ENCODE data around the gene PKD1.

PKD1 gene

DNA sequence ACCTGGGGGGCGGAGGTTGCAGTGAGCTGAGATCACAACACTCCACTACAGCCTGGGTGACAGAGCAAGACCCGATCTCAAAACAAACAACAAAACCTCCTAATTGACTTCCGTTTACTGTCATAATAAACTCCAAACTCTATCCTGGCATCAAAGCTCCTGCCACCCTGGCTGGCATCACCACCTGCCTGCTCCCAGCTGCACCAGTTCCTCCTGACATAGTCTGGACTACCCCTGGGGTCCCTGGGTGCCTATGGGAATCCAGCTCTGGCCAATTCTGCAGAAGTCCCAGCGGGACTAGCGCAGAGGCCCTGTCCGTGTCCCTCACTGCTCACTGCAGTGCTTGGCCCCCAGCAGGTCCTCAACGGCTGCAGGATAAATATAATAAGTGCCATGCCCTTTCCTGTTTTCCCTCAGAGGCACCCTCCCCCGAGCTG lies 88.8 kb downstream of the PKD1 start:
- DNase-seq, result peak in 2 of 42 donors; percentile 38 to 46
- intact Hi-C loops (cut with DNase I), result no loop called here

DNA sequence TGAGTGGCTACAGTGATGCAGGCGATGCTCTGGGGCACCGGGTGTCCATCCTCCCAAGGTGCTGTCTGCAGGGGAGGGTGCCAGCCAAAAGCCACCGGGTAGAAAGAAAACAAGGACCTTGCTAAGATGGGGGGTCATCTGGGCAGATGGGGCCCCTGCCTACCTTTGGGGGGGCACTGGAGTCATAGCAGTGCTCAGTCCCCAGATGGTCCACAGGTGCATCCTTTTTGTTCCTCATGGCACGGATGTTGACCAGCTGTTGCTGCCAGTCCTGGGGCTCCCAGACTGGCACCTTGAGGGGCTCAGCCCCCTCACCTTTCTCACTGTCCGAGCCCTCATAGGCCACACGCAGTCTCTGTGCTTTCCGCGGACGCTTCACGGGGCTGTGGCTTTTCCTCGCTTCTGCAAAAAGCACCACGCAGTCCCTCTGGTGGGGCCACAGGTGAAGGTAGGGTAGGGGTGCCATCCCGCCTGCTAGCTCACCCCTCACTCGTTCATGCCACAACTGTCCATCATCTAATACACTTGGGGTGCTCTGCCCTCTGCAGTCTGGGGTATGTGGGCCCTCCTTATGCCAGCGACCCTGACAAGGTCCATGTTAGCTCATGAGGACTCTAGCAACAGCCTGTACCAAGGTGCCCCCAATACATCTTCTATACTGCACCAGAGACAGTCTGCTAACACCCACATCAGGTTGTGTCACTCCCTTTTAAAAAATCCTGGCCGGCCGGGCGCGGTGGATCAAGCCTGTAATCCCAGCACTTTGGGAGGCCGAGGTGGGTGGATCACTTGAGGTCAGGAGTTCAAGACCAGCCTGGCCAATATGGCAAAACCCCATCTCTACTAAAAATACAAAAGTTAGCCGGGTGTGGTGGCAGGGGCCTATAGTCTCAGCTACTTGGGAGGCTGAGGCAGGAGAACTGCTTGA lies 89.5 kb downstream of the PKD1 start:
- intact Hi-C loops (cut with DNase I), result no loop called here
- DNase-seq, result no peak

DNA sequence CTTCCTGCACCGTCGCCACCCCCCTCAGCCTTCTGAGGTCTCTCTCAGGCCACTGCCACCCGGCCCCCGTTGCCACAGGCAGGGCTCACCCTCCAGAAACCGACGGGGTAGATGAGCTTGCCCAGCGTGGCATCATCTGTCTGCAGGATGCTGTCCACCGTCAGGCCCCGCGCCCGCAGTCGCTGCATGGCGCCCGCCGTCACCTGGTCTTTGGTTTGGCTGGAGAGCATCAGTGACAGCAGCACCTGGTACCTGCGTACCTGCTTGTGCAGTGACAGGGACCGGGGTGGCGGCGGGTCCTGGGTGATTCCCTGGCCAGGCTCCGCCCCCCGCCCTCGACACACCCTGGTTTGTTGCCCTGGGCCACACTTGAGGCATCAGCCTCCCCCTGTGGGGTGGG lies 91.2 kb downstream of the PKD1 start:
- no peak for DNase-seq
- intact Hi-C loops (cut with DNase I), result no loop called here

GRCh38 chr16:2043667-2044451 lies 91.8 kb downstream of the PKD1 start:
- intact Hi-C loops (cut with DNase I), result no loop called here
- peak; percentile 40 to 91 (median 74) for DNase-seq

DNA sequence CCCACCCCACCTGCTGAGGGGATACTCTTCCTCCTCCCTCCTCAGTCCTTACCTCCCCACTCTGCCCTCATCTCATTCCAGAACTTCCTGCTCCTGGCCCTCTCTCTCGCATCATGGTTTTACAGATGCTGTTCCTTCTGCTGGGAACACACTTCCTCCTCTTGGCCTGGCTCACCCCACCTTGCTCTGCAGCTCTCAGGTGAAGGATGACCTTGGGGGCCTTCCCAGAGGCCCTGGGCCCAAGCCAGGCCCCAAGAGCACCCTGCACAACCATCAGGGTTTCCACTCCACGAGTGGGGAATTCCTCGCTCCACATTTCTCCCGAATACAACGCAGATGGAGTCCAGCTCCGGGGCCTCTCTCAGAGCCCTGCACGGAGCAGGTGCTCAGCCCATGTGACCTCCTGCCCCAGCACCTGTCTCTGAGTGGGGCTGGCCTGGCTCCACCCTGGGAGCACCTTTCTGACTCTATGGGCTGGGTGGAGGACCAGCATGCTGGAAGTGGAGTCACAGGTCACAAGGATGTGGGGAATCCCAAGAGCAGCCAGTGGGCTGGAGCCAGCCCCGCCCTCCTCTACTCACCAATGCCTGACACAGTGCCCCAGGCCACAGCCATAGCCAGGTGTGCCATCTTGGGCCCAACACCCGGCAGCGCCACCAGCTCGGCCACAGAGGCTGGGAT lies 92.6 kb downstream of the PKD1 start:
- intact Hi-C loops (cut with DNase I), result no loop called here
- DNase-seq, result no peak

GRCh38 chr16:2042171-2042985 lies 93.3 kb downstream of the PKD1 start:
- intact Hi-C loops (cut with DNase I), result no loop called here
- DNase-seq, result peak in 1 of 42 donors; percentile 16

DNA sequence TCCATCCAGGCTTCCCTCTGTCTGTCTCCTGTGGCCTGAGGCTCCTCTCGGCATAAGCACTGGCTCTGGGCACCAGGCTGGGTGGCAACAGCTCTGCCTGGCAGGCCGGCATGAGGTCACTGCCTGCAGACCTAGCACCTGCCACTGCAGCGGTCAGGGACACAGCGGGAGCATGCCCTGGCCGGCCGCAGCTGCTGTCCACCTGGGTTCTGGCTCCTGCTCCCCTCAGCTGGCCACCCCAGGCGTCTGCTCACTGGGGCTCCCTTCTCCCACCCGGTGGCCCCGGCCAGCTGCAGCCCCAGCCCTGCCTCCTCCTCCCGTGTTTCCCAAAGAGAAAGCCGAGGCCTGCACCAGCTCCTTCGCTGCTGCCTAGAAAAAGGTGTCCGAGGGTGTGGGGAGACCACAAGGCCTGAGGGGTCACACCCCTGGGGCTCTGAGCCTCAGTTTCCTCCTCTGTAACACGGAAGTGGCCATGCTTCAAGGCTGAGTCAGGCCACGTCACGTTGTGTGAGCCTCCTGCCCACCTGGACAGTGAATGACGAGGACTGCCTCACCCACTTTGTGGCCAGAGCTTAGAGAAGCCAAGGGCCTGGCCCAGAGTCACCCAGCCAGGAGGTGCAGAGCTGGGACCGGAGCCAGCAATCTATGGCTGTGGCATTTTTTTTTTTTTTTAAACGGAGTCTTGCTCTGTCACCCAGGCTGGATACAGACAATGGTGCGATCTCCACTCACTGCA lies 94.7 kb downstream of the PKD1 start:
- intact Hi-C loops (cut with DNase I), result no loop called here
- DNase-seq, result peak in 4 of 42 donors; percentile 7 to 56 (median 44)

- no peak for DNase-seq
Observed at GRCh38 chr16:2040041-2040786, 95.5 kb downstream of the PKD1 start.

GRCh38 chr16:2039274-2040031 lies 96.2 kb downstream of the PKD1 start:
- no peak for DNase-seq
- intact Hi-C loops (cut with DNase I), result no loop called here

More at GRCh38 chr16:2040041-2040786, 95.5 kb downstream of the PKD1 start:
- intact Hi-C loops (cut with DNase I), result no loop called here

Measured in head of caudate nucleus (tissue), 42 donors.